Naive thymus-derived CD4-positive, alpha-beta T cell (primary cell): ENCODE data around the gene PKP4. TPM values are rescaled to one million over a fixed set of nuclear protein-coding genes. Genes with fewer than 3 reads are reported as not detected.

Experiments
- ATAC-seq: fragments of 150-1000 bp; cut with Tn5 transposase; 2 replicates; pipeline ENCODE4 v1.10.0; 2021; ENCODE audit warnings: mild to moderate bottlenecking, moderate library complexity
- CTCF ChIA-PET: fragments of 350-600 bp; sonication (Branson Sonifier 250); formaldehyde crosslinking; loops from one replicate; lab custom pipeline; 2021; ENCODE audit warnings: antibody characterized with exemption; lab: Charles Lee
- POLR2A ChIA-PET: fragments of 350-600 bp; sonication (Branson Sonifier 250); formaldehyde crosslinking; loops from one replicate; lab custom pipeline; 2021; ENCODE audit warnings: antibody characterized with exemption, inconsistent platforms; lab: Charles Lee
- DNase-seq, 9 donors: peaks; one replicate each; pipeline versions ENCODE4 v3.0.0 to v3.0.0-alpha.2; 2020 to 2022; ENCODE audit warnings: mixed read lengths in 1 of 9
- H3K27ac ChIP-seq: one replicate; pipeline ENCODE4 v1.7.0; 2013; ENCODE audit warnings: mild to moderate bottlenecking, low read depth, low read length, moderate library complexity
- H3K27me3 ChIP-seq, 2 donors: one replicate each; pipeline ENCODE4 v1.7.0; 2013; ENCODE audit warnings: low read length in 2 of 2, mild to moderate bottlenecking in 2 of 2, moderate library complexity in 2 of 2; ENCODE audit not compliant: control insufficient read depth in 2 of 2, insufficient read depth in 2 of 2
- H3K36me3 ChIP-seq, 3 experiments: 1 replicate in 2 of 3; 2 replicates in 1 of 3; pipeline ENCODE4 v1.7.0; 2013; ENCODE audit warnings: low read length in 3 of 3, mild to moderate bottlenecking in 3 of 3, moderate library complexity in 1 of 3; ENCODE audit not compliant: insufficient read depth in 3 of 3, control insufficient read depth in 2 of 3
- H3K4me1 ChIP-seq, 2 donors: one replicate each; pipeline ENCODE4 v1.7.0; 2013; ENCODE audit warnings: low read length in 2 of 2, mild to moderate bottlenecking in 2 of 2, moderate library complexity in 1 of 2; ENCODE audit not compliant: control insufficient read depth in 2 of 2, insufficient read depth in 2 of 2
- H3K4me3 ChIP-seq: 2 replicates; pipeline ENCODE4 v1.7.0; 2013; ENCODE audit warnings: mild to moderate bottlenecking, low read length
- H3K9me3 ChIP-seq, 3 experiments: 1 replicate in 2 of 3; 2 replicates in 1 of 3; pipeline ENCODE4 v1.7.0; 2013; ENCODE audit warnings: low read length in 3 of 3; ENCODE audit not compliant: control insufficient read depth in 2 of 3
- H3K27ac Mint-ChIP-seq, 9 donors: one replicate each; pipeline ENCODE4 v1.8.0; 2020 to 2022; ENCODE audit warnings: mixed read lengths in 9 of 9, mild to moderate bottlenecking in 8 of 9, moderate library complexity in 5 of 9, inconsistent platforms in 2 of 9
- H3K27me3 Mint-ChIP-seq, 5 donors: one replicate each; pipeline ENCODE4 v1.8.0; 2021 to 2022; ENCODE audit warnings: mixed read lengths in 5 of 5, mild to moderate bottlenecking in 1 of 5
- H3K36me3 Mint-ChIP-seq, 5 donors: one replicate each; pipeline ENCODE4 v1.8.0; 2020 to 2022; ENCODE audit warnings: mixed read lengths in 5 of 5, mild to moderate bottlenecking in 3 of 5, inconsistent platforms in 1 of 5
- H3K4me1 Mint-ChIP-seq, 7 donors: one replicate each; pipeline ENCODE4 v1.8.0; 2020 to 2022; ENCODE audit warnings: mixed read lengths in 7 of 7, mild to moderate bottlenecking in 3 of 7, inconsistent platforms in 1 of 7
- H3K4me3 Mint-ChIP-seq, 10 donors: one replicate each; pipeline ENCODE4 v1.8.0; 2020 to 2022; ENCODE audit warnings: mild to moderate bottlenecking in 10 of 10, mixed read lengths in 10 of 10, moderate library complexity in 6 of 10, inconsistent platforms in 2 of 10
- H3K9me3 Mint-ChIP-seq, 11 donors: one replicate each; pipeline ENCODE4 v1.8.0; 2020 to 2022; ENCODE audit warnings: mixed read lengths in 11 of 11, mild to moderate bottlenecking in 4 of 11, inconsistent platforms in 1 of 11, moderate library complexity in 1 of 11
- intact Hi-C, 2 donors: fragments of 100-400 bp; cut with micrococcal nuclease; formaldehyde crosslinking; loops; one replicate each; pipeline ENCODE4 v1.15.1; 2023
- polyA plus RNA-seq, 2 donors: library from polyadenylated mRNA; unstranded; fragments of 300-500 nt; fragmentation: Illumina TruSeq; gene quantifications; one replicate each; pipeline ENCODE4 v1.2.3, GENCODE V29; 2021
- total RNA-seq, 6 experiments: library from RNA in 5 of 6; stranded (reverse) in 5 of 6; gene quantifications; 1 replicate in 5 of 6; 2 replicates in 1 of 6; pipeline ENCODE4 v1.2.3 and lab custom pipeline; 2021 to 2026

PKP4 gene
- total and polyA plus RNA-seq, 7 experiments from 2014 or later = 1.3 to 33.2 (median 16.6) TPM

DNA sequence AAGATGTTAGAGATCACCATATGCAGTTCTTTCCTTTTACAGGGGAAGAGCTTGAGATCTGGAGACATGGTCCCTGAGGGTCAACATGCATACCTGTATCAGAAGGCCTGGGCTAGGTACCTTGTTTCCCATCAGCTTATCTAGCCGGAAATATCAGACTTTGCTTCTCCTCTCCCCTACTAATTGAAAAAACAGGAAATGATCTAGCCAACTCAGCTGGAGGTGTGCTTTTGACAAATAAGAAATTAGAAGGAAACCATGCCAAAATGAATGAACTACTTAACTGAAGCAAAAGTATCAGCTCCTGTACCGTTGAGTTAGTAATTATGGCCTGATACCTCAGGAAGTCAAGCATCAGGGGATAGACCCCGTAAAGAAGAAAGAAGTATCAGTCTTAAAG lies 20.4 kb downstream of the PKP4 start:
- Histone ChIP-seq H3K4me1 (peaks cover 9 to 10% of the 10 kb centered on the region in 2 donors), H3K27me3 (no peaks in the 10 kb centered on the region), H3K9me3 (no peaks in the 10 kb centered on the region), H3K27ac (peak overlapping the region; percentile 23), H3K4me3 (no peak overlapping the region), H3K36me3 (no peaks in the 10 kb centered on the region)
- Mint-ChIP-seq H3K4me1 (peaks cover 10 to 33% (median 19%) of the 10 kb centered on the region in 7 donors), H3K27ac (peak overlapping the region; percentile 49 to 87 (median 80)), H3K36me3 (peaks cover 0 to 5% (median 3%) of the 10 kb centered on the region in 5 donors), H3K9me3 (peaks cover 0 to 11% (median 0%) of the 10 kb centered on the region in 11 donors), H3K4me3 (peak overlapping the region; percentile 2 to 77 (median 63)), H3K27me3 (no peaks in the 10 kb centered on the region)
- intact Hi-C loops = loop anchor here in 1 of 2 donors (1.0 kb wide), 1 partner anchor 17 kb away; no protein-coding TSS in a partner anchor
- ChIA-PET POLR2A (interaction anchor here (0.8 to 2.5 kb wide), 2 partner anchors 9 to 20 kb away, joined by 3 to 7 read pairs; partner anchors contain the start of genes CCDC148 and PKP4), CTCF (interaction anchor here (0.6 to 0.7 kb wide), 2 partner anchors 20 to 471 kb away, joined by 3 read pairs; partner anchors contain the start of genes CCDC148 and PKP4)
- ATAC-seq (peak; percentile 42), DNase-seq (peak in 6 of 9 donors; percentile 5 to 25 (median 17))

- ChIA-PET POLR2A (interaction anchor here (2.5 kb wide), 1 partner anchor 21 kb away, joined by 7 read pairs; the partner anchor contains the start of genes CCDC148 and PKP4), CTCF (interaction anchor here (0.6 kb wide), 1 partner anchor 19 kb away, joined by 3 read pairs; no protein-coding TSS in a partner anchor)
- Histone ChIP-seq H3K36me3 (no peaks in the 10 kb centered on the region), H3K27me3 (no peaks in the 10 kb centered on the region), H3K4me3 (no peak overlapping the region), H3K9me3 (no peaks in the 10 kb centered on the region), H3K27ac (no peak overlapping the region), H3K4me1 (peaks cover 9 to 10% of the 10 kb centered on the region in 2 donors)
- peaks cover 12 to 33% (median 19%) of the 10 kb centered on the region in 7 donors for H3K4me1 Mint-ChIP-seq
- no peak for ATAC-seq
- H3K9me3 Mint-ChIP-seq = peaks cover 0 to 3% (median 0%) of the 10 kb centered on the region in 11 donors
- H3K4me3 Mint-ChIP-seq = no peak overlapping the region
- intact Hi-C loops = no loop called here
- no peaks in the 10 kb centered on the region for H3K27me3 Mint-ChIP-seq
- H3K27ac Mint-ChIP-seq = peak overlapping the region in 4 of 9 donors; percentile 7 to 80 (median 34)
- peaks cover 0 to 3% (median 0%) of the 10 kb centered on the region in 5 donors for H3K36me3 Mint-ChIP-seq
- DNase-seq = no peak
These were observed 21.5 kb downstream of the PKP4 start for GRCh38 chr2:158478237-158478636.

- Histone ChIP-seq H3K4me1 (peaks cover 9 to 10% of the 10 kb centered on the region in 2 donors), H3K27me3 (no peaks in the 10 kb centered on the region), H3K27ac (no peak overlapping the region), H3K9me3 (no peaks in the 10 kb centered on the region), H3K36me3 (no peaks in the 10 kb centered on the region), H3K4me3 (no peak overlapping the region)
- Mint-ChIP-seq H3K4me1 (peaks cover 12 to 33% (median 19%) of the 10 kb centered on the region in 7 donors), H3K27ac (peak overlapping the region in 3 of 9 donors; percentile 10 to 80 (median 21)), H3K4me3 (no peak overlapping the region), H3K36me3 (peaks cover 0 to 5% (median 0%) of the 10 kb centered on the region in 5 donors), H3K9me3 (peaks cover 0 to 2% (median 0%) of the 10 kb centered on the region in 11 donors), H3K27me3 (no peaks in the 10 kb centered on the region)
- intact Hi-C loops = no loop called here
- POLR2A ChIA-PET = no interaction called here
- DNase-seq = no peak
- no peak for ATAC-seq
- CTCF ChIA-PET = no interaction called here
These were observed 22.1 kb downstream of the PKP4 start for GRCh38 chr2:158478816-158479215.

- no peaks in the 10 kb centered on the region for H3K27me3 ChIP-seq
- Mint-ChIP-seq H3K4me1 (peaks cover 12 to 25% (median 19%) of the 10 kb centered on the region in 7 donors), H3K27me3 (no peaks in the 10 kb centered on the region), H3K9me3 (peaks cover 0 to 2% (median 0%) of the 10 kb centered on the region in 11 donors), H3K36me3 (peaks cover 0 to 5% (median 0%) of the 10 kb centered on the region in 5 donors), H3K27ac (no peak overlapping the region), H3K4me3 (no peak overlapping the region)
- H3K4me1 ChIP-seq = peaks cover 9 to 10% of the 10 kb centered on the region in 2 donors
- H3K36me3 ChIP-seq = no peaks in the 10 kb centered on the region
- intact Hi-C loops = no loop called here
- H3K9me3 ChIP-seq = no peaks in the 10 kb centered on the region
- no peak overlapping the region for H3K4me3 ChIP-seq
- ATAC-seq (no peak), DNase-seq (no peak)
- no peak overlapping the region for H3K27ac ChIP-seq
- POLR2A ChIA-PET = no interaction called here
- CTCF ChIA-PET = no interaction called here
These were observed 24.4 kb downstream of the PKP4 start for GRCh38 chr2:158481116-158481515.

DNA sequence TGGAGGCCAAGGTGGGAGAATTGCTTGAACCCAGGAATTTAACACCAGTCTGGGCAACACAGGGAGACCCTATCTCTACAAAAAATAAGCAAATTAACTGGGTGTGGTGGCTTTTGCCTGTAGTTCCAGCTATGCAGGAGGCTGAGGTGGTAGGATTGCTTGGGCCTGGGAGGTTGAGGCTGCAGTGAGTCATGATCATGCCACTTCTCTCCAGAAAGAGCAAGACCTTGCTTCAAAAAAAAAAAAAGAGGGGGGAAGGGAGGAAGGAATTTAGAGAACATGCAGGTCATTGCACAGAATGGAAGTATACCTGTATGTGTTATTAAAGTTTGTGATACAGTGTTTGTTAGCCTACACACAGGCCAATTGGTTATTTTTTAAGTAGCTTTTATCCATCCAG lies 25.8 kb downstream of the PKP4 start:
- ATAC-seq (no peak), DNase-seq (no peak)
- H3K27me3 ChIP-seq = no peaks in the 10 kb centered on the region
- no peaks in the 10 kb centered on the region for H3K36me3 ChIP-seq
- CTCF ChIA-PET = no interaction called here
- Mint-ChIP-seq H3K4me1 (peaks cover 6 to 12% (median 10%) of the 10 kb centered on the region in 7 donors), H3K27me3 (no peaks in the 10 kb centered on the region), H3K4me3 (no peak overlapping the region), H3K27ac (peak overlapping the region in 1 of 9 donors; percentile 17), H3K9me3 (peaks cover 0 to 2% (median 0%) of the 10 kb centered on the region in 11 donors), H3K36me3 (peaks cover 0 to 5% (median 0%) of the 10 kb centered on the region in 5 donors)
- no peaks in the 10 kb centered on the region for H3K9me3 ChIP-seq
- H3K4me3 ChIP-seq = no peak overlapping the region
- intact Hi-C loops = no loop called here
- H3K4me1 ChIP-seq = peaks cover 3 to 4% of the 10 kb centered on the region in 2 donors
- no peak overlapping the region for H3K27ac ChIP-seq
- POLR2A ChIA-PET = no interaction called here

DNA sequence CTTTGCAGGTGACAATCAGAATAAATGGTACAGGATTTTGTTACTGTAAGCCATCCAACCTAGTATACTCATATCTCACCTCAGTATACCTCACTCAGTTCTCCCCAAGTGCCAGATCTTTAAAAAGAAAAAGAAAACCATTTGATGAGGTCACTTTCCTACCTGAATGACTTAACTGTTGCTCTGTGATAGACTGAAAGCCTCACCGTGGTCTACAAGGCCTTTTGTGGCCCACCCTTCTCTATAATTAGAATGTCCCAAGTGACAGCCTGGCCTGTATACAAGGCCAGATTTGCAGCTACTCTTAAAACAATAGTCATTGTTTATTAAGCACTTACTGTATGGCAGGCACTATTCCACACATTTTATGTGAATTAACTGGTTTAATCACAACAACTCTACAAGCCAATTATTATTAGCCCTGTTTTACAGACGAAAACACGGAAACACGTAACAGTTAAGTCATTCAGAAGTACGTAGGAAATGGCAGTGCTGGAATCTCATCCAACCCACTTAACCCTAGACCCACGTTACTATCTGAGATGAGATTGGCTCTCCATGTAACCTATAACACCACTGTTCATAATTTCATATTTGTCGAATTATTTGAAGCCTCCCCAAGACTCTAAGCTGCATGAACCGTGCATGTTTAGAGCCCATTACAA lies 28.3 kb downstream of the PKP4 start:
- no peaks in the 10 kb centered on the region for H3K9me3 ChIP-seq
- H3K36me3 ChIP-seq = no peaks in the 10 kb centered on the region
- no peak overlapping the region for H3K27ac ChIP-seq
- ATAC-seq (no peak), DNase-seq (no peak)
- Mint-ChIP-seq H3K4me1 (peaks cover 0 to 9% (median 0%) of the 10 kb centered on the region in 7 donors), H3K36me3 (peaks cover 0 to 5% (median 0%) of the 10 kb centered on the region in 5 donors), H3K27ac (no peak overlapping the region), H3K27me3 (no peaks in the 10 kb centered on the region), H3K9me3 (peaks cover 0 to 2% (median 0%) of the 10 kb centered on the region in 11 donors), H3K4me3 (no peak overlapping the region)
- intact Hi-C loops = no loop called here
- H3K27me3 ChIP-seq = no peaks in the 10 kb centered on the region
- no peak overlapping the region for H3K4me3 ChIP-seq
- ChIA-PET CTCF (no interaction called here), POLR2A (no interaction called here)
- H3K4me1 ChIP-seq = no peaks in the 10 kb centered on the region
